Measurements from ENCODE around the gene ASCC1.
"Not testable (repeated sequence)": the region's sequence is repeated elsewhere in the genome, so short reads cannot be mapped to it uniquely, and the experiment has no call there.

The ASCC1 gene

GRCh38 chr10:72248468-72249151, 32.5 kb upstream of the ASCC1 start:
- peak; percentile 77 for DNase-seq (ENCODE audit: low read depth, low spot score)

- no peak for DNase-seq (ENCODE audit: low read depth, low spot score)
These were observed 30.0 kb upstream of the ASCC1 start for GRCh38 chr10:72245949-72246525.

- no peak for DNase-seq (ENCODE audit: low read depth, low spot score)
These were observed 28.5 kb upstream of the ASCC1 start for GRCh38 chr10:72244573-72245038.

GRCh38 chr10:72243822-72244437, 27.9 kb upstream of the ASCC1 start:
- peak; percentile 78 for DNase-seq (ENCODE audit: low read depth, low spot score)

GRCh38 chr10:72242675-72243074, 26.6 kb upstream of the ASCC1 start:
- peak; percentile 69 for DNase-seq (ENCODE audit: low read depth, low spot score)

- no peak for DNase-seq (ENCODE audit: low read depth, low spot score)
These were observed 25.7 kb upstream of the ASCC1 start for GRCh38 chr10:72241691-72242252.

- no peak for DNase-seq (ENCODE audit: low read depth, low spot score)
These were observed 24.3 kb upstream of the ASCC1 start for GRCh38 chr10:72240371-72240770.

GRCh38 chr10:72239409-72239808, 23.3 kb upstream of the ASCC1 start:
- DNase-seq (ENCODE audit: low read depth, low spot score), result no peak

GRCh38 chr10:72238392-72239175, 22.5 kb upstream of the ASCC1 start:
- DNase-seq (ENCODE audit: low read depth, low spot score), result no peak

GRCh38 chr10:72235544-72236279, 19.6 kb upstream of the ASCC1 start:
- no peak for DNase-seq (ENCODE audit: low read depth, low spot score)

GRCh38 chr10:72234560-72235095, 18.6 kb upstream of the ASCC1 start:
- no peak for DNase-seq (ENCODE audit: low read depth, low spot score)

GRCh38 chr10:72233621-72234020, 17.5 kb upstream of the ASCC1 start:
- no peak for DNase-seq (ENCODE audit: low read depth, low spot score)

GRCh38 chr10:72229261-72230251, 13.5 kb upstream of the ASCC1 start:
- DNase-seq (ENCODE audit: low read depth, low spot score), result no peak

- no peak for DNase-seq (ENCODE audit: low read depth, low spot score)
These were observed 12.3 kb upstream of the ASCC1 start for GRCh38 chr10:72228318-72228751.

- no peak for DNase-seq (ENCODE audit: low read depth, low spot score)
These were observed 11.8 kb upstream of the ASCC1 start for GRCh38 chr10:72227826-72228225.

GRCh38 chr10:72226418-72227027, 10.4 kb upstream of the ASCC1 start:
- no peak for DNase-seq (ENCODE audit: low read depth, low spot score)

- DNase-seq (ENCODE audit: low read depth, low spot score), result not testable (repeated sequence)
These were observed 8.1 kb upstream of the ASCC1 start for GRCh38 chr10:72224191-72224590.

GRCh38 chr10:72223743-72224101, 7.6 kb upstream of the ASCC1 start:
- DNase-seq (ENCODE audit: low read depth, low spot score), result no peak

- no peak for DNase-seq (ENCODE audit: low read depth, low spot score)
These were observed 5.2 kb upstream of the ASCC1 start for GRCh38 chr10:72221278-72221677.
